HEK293 (cell line): Measurements from ENCODE around the gene OR4A15.

Experiments used
- CTCF ChIA-PET: fragments of 350-600 bp; formaldehyde crosslinking; extraction: SDS; loops from one replicate; lab custom pipeline; 2021; ENCODE audit warnings: antibody characterized with exemption; lab: Yijun Ruan, JAX
- POLR2A ChIA-PET: fragments of 300-600 bp; formaldehyde crosslinking; extraction: SDS; loops from one replicate; lab custom pipeline; 2020; ENCODE audit warnings: antibody characterized with exemption, inconsistent platforms; lab: Yijun Ruan, JAX
- H3K27ac ChIP-seq: fragments of 200-500 bp; sonication (Bioruptor generic); 2 replicates; pipeline ENCODE4 v1.5.1; 2014; ENCODE audit warnings: low read depth, low read length, control low read depth, inconsistent platforms; ENCODE audit errors: extremely low read depth
- H3K36me3 ChIP-seq, 2 experiments: fragments of 200-500 bp in 1 of 2; sonication (Bioruptor generic) in 1 of 2; 1 replicate in 1 of 2; 2 replicates in 1 of 2; pipeline ENCODE4 v1.5.1; 2014 to 2017; ENCODE audit warnings: inconsistent platforms in 2 of 2, low read length in 2 of 2; ENCODE audit not compliant: control insufficient read depth in 2 of 2, insufficient read depth in 1 of 2
- H3K4me1 ChIP-seq: fragments of 200-500 bp; sonication (Bioruptor generic); 2 replicates; pipeline ENCODE4 v1.5.1; 2014; ENCODE audit warnings: mild to moderate bottlenecking, low read length, inconsistent platforms; ENCODE audit not compliant: control insufficient read depth, insufficient read depth
- H3K4me3 ChIP-seq: 2 replicates; pipeline ENCODE4 v1.5.1; 2011; ENCODE audit warnings: low read depth, mild to moderate bottlenecking, control low read depth, low read length, moderate library complexity
- H3K9me3 ChIP-seq: fragments of 200-500 bp; sonication (Bioruptor generic); 2 replicates; pipeline ENCODE4 v1.5.1; 2014; ENCODE audit warnings: low read depth, low read length, inconsistent platforms; ENCODE audit not compliant: control insufficient read depth, insufficient read depth
- AEBP2 ChIP-seq: fragments of 450-650 bp; formaldehyde crosslinking; IDR thresholded peaks from 2 replicates; pipeline ENCODE4 v1.5.1; 2016; ENCODE audit warnings: missing biosample characterization, missing genetic modification characterization, borderline replicate concordance
- ATF2 ChIP-seq: fragments of 450-650 bp; formaldehyde crosslinking; IDR thresholded peaks from 2 replicates; pipeline ENCODE4 v1.5.1; 2016; ENCODE audit warnings: missing biosample characterization, missing genetic modification characterization, low read depth
- CTCF ChIP-seq: fragments of 450-650 bp; formaldehyde crosslinking; IDR thresholded peaks from 2 replicates; pipeline ENCODE4 v1.5.1; 2016; ENCODE audit warnings: missing biosample characterization, missing genetic modification characterization
- KLF16 ChIP-seq: fragments of 450-650 bp; formaldehyde crosslinking; IDR thresholded peaks from 2 replicates; pipeline ENCODE4 v1.5.1; 2017; ENCODE audit warnings: missing biosample characterization, missing genetic modification characterization
- KLF8 ChIP-seq: fragments of 450-650 bp; formaldehyde crosslinking; IDR thresholded peaks from 2 replicates; pipeline ENCODE4 v1.5.1; 2016; ENCODE audit warnings: missing biosample characterization, missing genetic modification characterization
- YY2 ChIP-seq: fragments of 450-650 bp; formaldehyde crosslinking; IDR thresholded peaks from 2 replicates; pipeline ENCODE4 v1.5.1; 2016; ENCODE audit warnings: missing biosample characterization, missing genetic modification characterization
- ZBTB20 ChIP-seq: fragments of 450-650 bp; formaldehyde crosslinking; IDR thresholded peaks from 2 replicates; pipeline ENCODE4 v1.5.1; 2016; ENCODE audit warnings: missing biosample characterization, missing genetic modification characterization
- ZFP41 ChIP-seq: fragments of 450-650 bp; formaldehyde crosslinking; IDR thresholded peaks from 2 replicates; pipeline ENCODE4 v1.5.1; 2016; ENCODE audit warnings: missing biosample characterization, missing genetic modification characterization, borderline replicate concordance
- ZNF184 ChIP-seq: fragments of 450-650 bp; IDR thresholded peaks from 2 replicates; pipeline ENCODE4 v1.5.1; 2018; ENCODE audit warnings: missing biosample characterization, mild to moderate bottlenecking, missing genetic modification characterization
- ZNF24 ChIP-seq: fragments of 450-650 bp; formaldehyde crosslinking; IDR thresholded peaks from 2 replicates; pipeline ENCODE4 v1.5.1; 2016; ENCODE audit warnings: missing biosample characterization, missing genetic modification characterization
- ZNF280D ChIP-seq: fragments of 450-650 bp; formaldehyde crosslinking; IDR thresholded peaks from 2 replicates; pipeline ENCODE4 v1.5.1; 2016; ENCODE audit warnings: missing biosample characterization, missing genetic modification characterization
- ZNF362 ChIP-seq: fragments of 450-650 bp; formaldehyde crosslinking; IDR thresholded peaks from 2 replicates; pipeline ENCODE4 v1.5.1; 2016; ENCODE audit warnings: missing biosample characterization, missing genetic modification characterization
- ZNF48 ChIP-seq: fragments of 450-650 bp; formaldehyde crosslinking; IDR thresholded peaks from 2 replicates; pipeline ENCODE4 v1.5.1; 2016; ENCODE audit warnings: missing biosample characterization, missing genetic modification characterization
- ZNF529 ChIP-seq: fragments of 450-650 bp; formaldehyde crosslinking; IDR thresholded peaks from 2 replicates; pipeline ENCODE4 v1.5.1; 2017; ENCODE audit warnings: missing genetic modification characterization, missing biosample characterization; ENCODE audit not compliant: insufficient replicate concordance
- ZNF610 ChIP-seq: fragments of 450-650 bp; formaldehyde crosslinking; IDR thresholded peaks from 2 replicates; pipeline ENCODE4 v1.5.1; 2016; ENCODE audit warnings: missing biosample characterization, missing genetic modification characterization, borderline replicate concordance
- ZNF701 ChIP-seq: fragments of 450-650 bp; formaldehyde crosslinking; IDR thresholded peaks from 2 replicates; pipeline ENCODE4 v1.5.1; 2016; ENCODE audit warnings: missing biosample characterization, missing genetic modification characterization
- ZNF76 ChIP-seq: fragments of 450-650 bp; formaldehyde crosslinking; IDR thresholded peaks from 2 replicates; pipeline ENCODE4; 2016; ENCODE audit warnings: low read depth, missing biosample characterization, missing genetic modification characterization, borderline replicate concordance

OR4A15 gene

GRCh38 chr11:55401011-55401410 lies 33.2 kb downstream of the OR4A15 start:
- H3K4me3 ChIP-seq, result no peak overlapping the region
- ChIA-PET POLR2A (no interaction called here), CTCF (no interaction called here)
- no peaks in the 10 kb centered on the region for H3K36me3 ChIP-seq
- H3K9me3 ChIP-seq, result no peaks in the 10 kb centered on the region
- TF ChIP-seq KLF16 (tag by site-specific recombination) (no peak), ZNF48 (tag by site-specific recombination) (no peak), ZNF184 (no peak), ZNF610 (tag by site-specific recombination) (no peak), ZNF701 (tag by site-specific recombination) (no peak), ZBTB20 (tag by site-specific recombination) (no peak), ZFP41 (no peak), AEBP2 (tag by site-specific recombination) (no peak), ATF2 (tag by site-specific recombination) (no peak), ZNF76 (tag by site-specific recombination) (no peak), YY2 (no peak), ZNF529 (tag by site-specific recombination) (no peak), CTCF (no peak), KLF8 (tag by site-specific recombination) (no peak), ZNF280D (tag by site-specific recombination) (no peak), ZNF362 (tag by site-specific recombination) (no peak), ZNF24 (tag by site-specific recombination) (no peak)
- no peak overlapping the region for H3K27ac ChIP-seq
- H3K4me1 ChIP-seq, result no peaks in the 10 kb centered on the region
